HG02884 (cell line): ENCODE data around the gene MGA.

Experiments used
- ATAC-seq: cut with Tn5 transposase; IDR thresholded peaks from one replicate; pipeline ENCODE4 v1.9.1; 2021; ENCODE audit warnings: mild to moderate bottlenecking, moderate library complexity; ENCODE audit not compliant: unreplicated experiment

MGA gene

GRCh38 chr15:41804916-41805666 is 144.9 kb downstream of the MGA start:
- ATAC-seq: no peak

DNA sequence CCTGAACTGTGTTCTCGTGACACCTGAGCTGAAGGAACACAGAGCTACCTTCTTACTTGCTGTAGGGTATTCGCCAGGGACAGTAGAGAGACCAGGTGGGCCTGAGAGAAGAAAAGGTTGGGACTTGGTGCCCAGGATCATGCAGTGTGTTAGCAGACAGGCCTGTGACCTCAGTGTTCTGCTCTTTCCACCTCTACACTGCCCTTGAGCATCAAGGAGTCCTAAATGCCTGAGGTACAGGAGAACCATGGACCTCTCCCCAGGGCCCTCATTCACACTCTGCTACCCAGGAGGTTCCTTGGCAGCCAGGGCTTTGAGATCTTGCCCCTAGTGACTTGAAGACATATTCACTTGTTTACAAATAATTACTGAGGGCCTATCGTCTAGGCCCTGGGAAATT is 145.5 kb downstream of the MGA start:
- no peak for ATAC-seq

DNA sequence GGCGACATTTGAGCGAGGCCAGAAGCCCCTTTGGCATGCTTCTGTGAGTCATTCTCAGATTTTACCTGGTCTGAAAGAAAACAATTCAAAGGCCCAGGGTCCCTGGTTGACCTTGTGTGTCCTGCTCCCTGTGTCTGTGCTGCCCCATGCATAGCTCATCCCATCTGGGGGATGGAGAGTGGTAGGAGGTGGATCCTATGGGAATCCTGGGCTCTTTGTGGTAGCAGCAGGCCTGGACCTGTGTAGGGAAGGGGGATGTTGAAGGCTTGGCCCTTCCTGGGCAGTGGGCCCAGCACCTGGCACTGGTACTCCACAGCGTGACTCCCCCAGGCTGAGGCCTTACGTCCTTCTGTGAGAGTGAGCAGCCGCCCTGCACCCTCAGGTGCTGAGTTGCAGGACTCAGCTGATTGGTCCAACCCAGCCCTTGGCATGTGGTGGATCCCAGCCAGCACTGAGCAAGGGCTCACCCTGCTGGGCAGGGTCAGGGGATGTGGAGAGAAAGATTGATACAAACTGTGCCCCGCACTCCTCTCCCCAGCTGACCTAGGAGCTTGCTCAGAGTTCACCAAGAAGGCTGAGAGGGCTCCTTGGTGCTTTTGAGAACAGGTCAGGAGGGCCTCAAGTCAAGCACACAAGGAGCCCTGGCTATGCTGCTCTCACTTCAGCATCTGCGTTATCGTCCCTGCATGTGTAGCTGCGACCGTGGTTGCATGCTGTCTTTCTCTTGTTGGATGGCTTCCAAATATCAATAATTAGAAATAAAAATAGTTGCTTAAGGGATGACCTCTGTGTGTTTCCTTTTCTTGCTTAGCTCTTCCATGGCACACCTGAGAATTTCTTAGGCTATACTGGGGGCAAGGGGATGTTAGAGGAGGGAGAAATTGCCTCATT is 146.3 kb downstream of the MGA start:
- ATAC-seq: no peak

DNA sequence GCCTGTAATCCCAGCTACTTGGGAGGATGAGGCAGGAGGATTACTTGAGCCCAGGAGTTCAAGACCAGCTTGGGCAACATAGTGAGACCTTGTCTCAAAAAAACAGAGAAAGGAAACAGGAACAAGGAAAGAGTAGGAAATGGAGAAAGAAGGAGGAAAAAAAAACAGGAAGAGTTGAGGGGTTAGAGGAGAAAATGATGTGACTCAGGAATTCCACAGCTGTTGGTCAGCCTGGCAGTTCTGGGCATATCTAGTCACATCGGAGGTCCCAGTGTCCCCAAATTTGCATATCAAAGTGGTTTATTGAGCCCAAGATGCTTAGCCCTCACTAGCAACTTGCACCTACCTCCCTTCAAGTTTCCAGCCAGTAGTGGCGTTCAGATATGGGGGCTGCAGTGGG is 148.9 kb downstream of the MGA start:
- no peak for ATAC-seq

- no peak for ATAC-seq
Observed at GRCh38 chr15:41809526-41810220, 149.5 kb downstream of the MGA start.

GRCh38 chr15:41810651-41811431 is 150.6 kb downstream of the MGA start:
- no peak for ATAC-seq

DNA sequence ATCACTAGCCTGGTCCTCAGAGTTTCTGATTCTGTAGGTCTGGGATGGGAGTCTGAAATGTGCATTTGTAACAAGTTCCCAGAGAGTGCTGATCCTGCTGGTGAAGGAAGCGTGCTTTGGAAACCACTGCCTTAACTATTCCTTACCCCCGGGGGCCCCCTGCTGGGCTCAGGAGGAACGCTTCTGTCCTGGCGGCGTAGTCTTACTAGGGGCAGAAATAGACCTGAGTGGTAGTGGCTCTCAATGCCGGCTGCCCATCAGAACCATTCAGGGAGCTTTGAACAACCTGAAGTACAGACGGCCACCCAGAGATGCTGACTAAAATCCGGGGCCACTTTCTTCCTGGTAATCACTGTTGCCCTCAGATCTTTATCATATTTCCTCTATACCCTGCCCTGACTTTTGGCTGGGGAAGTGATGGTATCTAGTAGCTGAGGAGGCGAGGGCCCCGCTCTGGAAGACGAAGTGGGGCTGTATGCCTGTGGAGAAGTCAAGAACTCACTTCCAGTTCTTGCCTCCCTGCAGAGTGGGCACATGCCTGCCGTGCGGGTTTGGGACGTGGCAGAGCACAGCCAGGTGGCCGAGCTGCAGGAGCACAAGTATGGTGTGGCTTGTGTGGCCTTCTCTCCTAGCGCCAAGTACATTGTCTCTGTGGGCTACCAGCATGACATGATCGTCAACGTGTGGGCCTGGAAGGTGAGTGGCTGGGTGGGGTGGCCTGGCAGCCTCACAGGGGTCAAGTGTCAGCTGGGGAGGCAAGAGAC is 151.4 kb downstream of the MGA start:
- no peak for ATAC-seq

DNA sequence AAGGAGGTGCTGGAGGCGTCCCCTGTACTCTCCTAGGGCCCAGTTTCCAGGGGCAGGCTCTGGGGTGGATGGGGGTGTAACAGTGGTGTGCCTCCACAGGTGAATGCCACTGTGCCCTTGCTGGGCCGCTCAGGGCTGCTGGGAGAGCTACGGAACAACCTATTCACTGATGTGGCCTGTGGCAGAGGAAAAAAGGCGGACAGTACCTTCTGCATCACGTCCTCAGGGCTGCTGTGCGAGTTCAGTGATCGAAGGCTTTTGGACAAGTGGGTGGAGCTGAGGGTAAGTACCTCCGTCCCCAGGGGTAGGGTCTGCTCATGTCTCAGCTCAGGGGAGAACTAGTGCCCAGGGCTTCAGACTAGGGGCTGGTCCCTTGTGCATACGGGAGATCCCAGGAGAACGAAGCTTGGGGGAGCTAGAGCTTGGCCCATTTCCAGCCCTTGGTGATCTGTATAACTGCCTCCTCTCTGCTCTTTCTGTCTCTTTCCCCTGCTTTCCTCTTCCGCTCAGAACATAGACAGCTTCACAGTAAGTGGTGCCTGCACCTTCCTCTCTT is 152.7 kb downstream of the MGA start:
- no peak for ATAC-seq

- ATAC-seq: no peak
Observed at GRCh38 chr15:41813426-41813825, 153.2 kb downstream of the MGA start.

DNA sequence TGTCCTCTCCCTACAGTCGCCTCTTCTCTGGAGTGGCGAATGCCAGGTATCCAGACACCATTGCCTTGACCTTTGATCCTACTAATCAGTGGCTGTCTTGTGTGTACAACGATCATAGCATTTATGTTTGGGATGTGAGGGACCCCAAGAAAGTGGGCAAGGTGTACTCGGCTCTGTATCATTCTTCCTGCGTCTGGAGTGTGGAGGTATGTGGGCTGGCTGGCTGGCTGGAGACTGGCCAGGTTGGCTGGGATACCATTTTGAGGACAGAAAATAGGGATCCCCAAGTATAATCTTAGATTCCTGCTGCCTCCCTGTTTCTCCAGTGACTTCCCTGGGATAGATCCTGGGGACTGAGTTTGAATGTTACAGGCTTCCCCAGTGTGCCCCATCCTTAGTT is 154.3 kb downstream of the MGA start:
- no peak for ATAC-seq

DNA sequence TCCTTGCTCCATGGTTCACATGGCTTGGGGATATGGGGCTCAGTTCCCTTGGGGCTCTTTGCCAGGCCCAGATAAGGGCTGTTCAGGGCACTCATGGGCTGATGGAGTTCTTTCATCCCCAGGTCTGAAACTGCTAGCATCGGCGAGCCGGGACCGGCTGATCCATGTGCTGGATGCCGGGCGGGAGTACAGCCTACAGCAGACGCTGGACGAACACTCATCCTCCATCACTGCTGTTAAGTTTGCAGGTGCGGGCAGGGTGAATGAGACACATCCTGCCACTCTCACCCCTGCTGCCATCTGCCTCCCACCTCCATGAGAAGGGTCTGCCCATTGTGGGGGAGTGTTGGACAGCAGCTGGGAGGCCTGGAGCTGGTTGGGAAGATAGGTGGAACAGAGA is 156.6 kb downstream of the MGA start:
- ATAC-seq: no peak

DNA sequence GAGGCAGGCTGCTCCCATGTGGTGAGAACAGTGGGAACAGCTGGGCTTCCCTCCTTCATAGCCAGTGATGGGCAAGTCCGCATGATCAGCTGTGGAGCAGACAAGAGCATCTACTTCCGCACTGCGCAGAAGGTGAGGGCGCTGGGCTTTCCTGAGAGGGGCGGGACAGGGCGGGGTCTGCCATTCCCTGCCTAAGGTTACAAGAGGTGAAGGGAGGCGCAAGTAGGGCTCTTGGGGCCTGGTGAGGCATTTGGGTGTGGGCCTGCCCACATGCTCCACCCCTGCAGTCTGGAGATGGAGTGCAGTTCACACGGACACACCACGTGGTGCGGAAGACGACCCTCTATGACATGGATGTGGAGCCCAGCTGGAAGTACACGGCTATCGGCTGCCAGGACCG is 157.1 kb downstream of the MGA start:
- ATAC-seq: no peak

GRCh38 chr15:41817781-41818180 is 157.6 kb downstream of the MGA start:
- ATAC-seq: no peak

GRCh38 chr15:41819455-41820050 is 159.3 kb downstream of the MGA start:
- no peak for ATAC-seq

DNA sequence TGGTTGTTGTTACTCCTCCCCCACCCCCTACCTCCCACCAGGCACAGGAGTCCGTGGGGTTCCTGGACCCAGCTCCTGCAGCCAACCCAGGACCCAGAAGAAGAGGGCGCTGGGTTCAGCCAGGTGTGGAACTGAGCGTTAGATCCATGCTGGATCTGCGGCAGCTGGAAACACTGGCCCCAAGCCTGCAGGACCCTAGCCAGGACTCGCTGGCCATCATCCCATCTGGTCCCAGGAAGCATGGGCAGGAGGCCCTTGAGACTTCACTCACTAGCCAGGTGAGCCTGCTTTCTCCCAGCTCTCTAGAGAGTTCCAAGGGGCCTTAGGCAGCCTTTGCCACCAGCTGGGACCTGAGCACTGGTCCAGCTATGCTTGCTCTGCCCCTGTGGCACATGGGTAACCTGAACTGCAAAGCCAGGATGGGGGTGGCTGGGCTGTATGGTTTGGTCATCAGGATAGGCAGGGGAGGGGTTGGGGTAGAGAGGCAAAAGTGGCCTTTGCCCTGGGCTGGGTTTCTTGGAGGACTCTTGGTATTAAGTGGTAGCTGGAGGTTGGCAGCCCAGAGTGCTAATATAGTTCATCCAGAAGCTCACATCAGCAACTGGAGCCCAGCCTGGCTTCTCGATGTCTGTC is 160.7 kb downstream of the MGA start:
- no peak for ATAC-seq

DNA sequence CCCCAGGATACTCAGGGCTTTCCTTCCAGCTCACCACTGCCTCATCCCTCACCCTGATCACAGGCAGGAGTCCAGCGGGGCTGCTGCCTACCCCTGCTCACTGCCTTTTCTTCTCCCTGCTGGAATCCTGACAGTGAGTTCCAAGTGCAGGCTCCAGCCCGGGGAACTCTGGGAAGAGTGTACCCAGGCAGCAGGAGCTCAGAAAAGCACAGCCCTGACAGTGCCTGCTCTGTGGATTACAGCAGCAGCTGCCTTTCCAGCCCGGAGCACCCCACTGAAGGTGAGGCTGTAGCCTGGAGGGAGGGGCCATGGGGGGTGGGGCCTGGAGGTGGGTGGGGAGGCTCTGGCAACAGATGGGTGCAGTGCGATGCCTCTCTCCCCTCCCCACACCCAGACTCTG is 161.6 kb downstream of the MGA start:
- ATAC-seq: no peak

GRCh38 chr15:41822471-41822870 is 162.3 kb downstream of the MGA start:
- ATAC-seq: no peak
